GM12892 (cell line): ENCODE results near the gene RPL28.

Experiments
- POLR2A ChIP-seq: IDR thresholded peaks from 2 replicates; pipeline ENCODE4 v1.6.1; 2011; ENCODE audit warnings: low read depth, low read length, control low read depth
- POLR2AphosphoS5 ChIP-seq: IDR thresholded peaks from 2 replicates; pipeline ENCODE4 v1.6.1; 2011; ENCODE audit warnings: low read depth, low read length, control low read depth

GRCh38 chr19:55339889-55340783 lies 45.6 kb upstream of the RPL28 start:
- no peak for TF ChIP-seq POLR2AphosphoS5
- TF ChIP-seq POLR2A = peak; percentile 70
